ENCODE data around the gene STX16. TPM values are rescaled to one million over a fixed set of nuclear protein-coding genes. Genes with fewer than 3 reads are reported as not detected.

The STX16 gene
- total RNA-seq, 1 donor from 2014 or later = 87.5 TPM

DNA sequence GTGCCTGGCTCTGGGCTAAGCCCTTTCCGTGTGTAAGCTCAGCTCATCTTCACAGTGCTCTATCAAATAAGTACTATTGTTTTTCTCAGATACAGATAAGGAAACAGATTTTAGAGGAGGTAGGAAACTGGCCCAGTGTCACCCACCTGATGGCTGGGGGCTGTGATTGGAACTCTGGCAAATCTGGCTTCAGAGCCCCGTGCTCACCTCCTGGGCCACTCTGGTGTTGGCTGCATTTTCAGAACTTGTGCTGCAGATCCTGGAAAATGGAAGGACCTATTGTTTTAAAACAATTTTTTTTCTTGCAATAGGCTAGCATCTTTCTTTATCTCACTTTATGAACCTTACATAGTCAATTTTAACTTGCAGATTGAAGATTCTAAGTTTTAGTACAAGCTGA is 5.7 kb downstream of the STX16 start:
- H3K27me3 Mint-ChIP-seq (ENCODE audit: low read depth) = no peaks in the 10 kb centered on the region
- peak overlapping the region; percentile 42 for H3K4me3 Mint-ChIP-seq
- peak overlapping the region; percentile 27 for H3K27ac Mint-ChIP-seq
- H3K4me1 Mint-ChIP-seq = peaks cover 59% of the 10 kb centered on the region
- DNase-seq (ENCODE audit: low spot score in 2 of 2, unreplicated experiment in 2 of 2) = no peak
- TF ChIP-seq, protein P1, sequence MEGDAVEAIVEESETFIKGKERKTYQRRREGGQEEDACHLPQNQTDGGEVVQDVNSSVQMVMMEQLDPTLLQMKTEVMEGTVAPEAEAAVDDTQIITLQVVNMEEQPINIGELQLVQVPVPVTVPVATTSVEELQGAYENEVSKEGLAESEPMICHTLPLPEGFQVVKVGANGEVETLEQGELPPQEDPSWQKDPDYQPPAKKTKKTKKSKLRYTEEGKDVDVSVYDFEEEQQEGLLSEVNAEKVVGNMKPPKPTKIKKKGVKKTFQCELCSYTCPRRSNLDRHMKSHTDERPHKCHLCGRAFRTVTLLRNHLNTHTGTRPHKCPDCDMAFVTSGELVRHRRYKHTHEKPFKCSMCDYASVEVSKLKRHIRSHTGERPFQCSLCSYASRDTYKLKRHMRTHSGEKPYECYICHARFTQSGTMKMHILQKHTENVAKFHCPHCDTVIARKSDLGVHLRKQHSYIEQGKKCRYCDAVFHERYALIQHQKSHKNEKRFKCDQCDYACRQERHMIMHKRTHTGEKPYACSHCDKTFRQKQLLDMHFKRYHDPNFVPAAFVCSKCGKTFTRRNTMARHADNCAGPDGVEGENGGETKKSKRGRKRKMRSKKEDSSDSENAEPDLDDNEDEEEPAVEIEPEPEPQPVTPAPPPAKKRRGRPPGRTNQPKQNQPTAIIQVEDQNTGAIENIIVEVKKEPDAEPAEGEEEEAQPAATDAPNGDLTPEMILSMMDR (IDR thresholded peaks at IDR 0.05; ENCODE audit: unreplicated experiment) = no peak
- no peaks in the 10 kb centered on the region for H3K36me3 Mint-ChIP-seq
- no peaks in the 10 kb centered on the region for H3K9me3 Mint-ChIP-seq

DNA sequence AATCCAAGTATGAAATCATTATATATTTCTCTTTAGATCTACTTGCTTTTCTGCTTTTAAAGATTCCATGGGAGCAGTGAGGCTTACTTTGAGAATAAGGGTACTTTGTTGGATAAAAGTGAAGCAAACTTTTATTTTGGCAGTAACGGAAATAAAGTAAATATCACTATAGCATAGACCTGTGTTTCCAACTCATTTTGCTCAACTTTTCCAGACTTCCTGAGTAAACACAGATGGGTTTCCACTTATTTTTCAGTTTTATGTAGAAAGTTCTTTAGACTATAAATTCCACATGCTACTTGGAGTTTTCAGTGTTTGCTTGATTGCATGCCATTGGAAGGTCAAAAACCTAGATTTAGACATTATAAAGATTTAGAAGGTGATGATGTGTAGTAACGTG is 6.2 kb downstream of the STX16 start:
- Mint-ChIP-seq H3K27ac (peak overlapping the region; percentile 77), H3K27me3 (ENCODE audit: low read depth) (no peaks in the 10 kb centered on the region), H3K9me3 (no peaks in the 10 kb centered on the region), H3K36me3 (no peaks in the 10 kb centered on the region), H3K4me3 (peak overlapping the region; percentile 42), H3K4me1 (peaks cover 61% of the 10 kb centered on the region)
- TF ChIP-seq, protein P1 (IDR thresholded peaks at IDR 0.05; ENCODE audit: unreplicated experiment) = no peak
- DNase-seq (ENCODE audit: low spot score in 2 of 2, unreplicated experiment in 2 of 2) = no peak

DNA sequence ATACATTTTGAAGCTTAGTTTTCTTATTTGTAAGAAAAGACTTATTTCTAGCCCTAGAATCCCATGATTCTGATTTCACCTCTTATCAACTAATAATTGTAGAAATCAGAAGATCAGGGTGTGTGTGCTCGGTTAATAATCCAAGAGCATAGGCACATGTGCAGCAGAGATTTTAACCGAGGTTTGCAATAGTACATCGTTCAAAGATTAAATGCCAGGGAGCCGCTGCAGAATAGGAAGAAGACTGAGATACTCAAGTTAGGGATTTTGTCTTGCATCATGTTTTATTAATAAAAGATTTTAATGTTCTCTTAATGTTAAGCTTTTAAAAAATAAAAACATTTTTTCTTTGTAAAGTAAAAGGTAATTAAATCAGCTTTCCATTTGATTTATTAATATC is 6.9 kb downstream of the STX16 start:
- Mint-ChIP-seq H3K27me3 (ENCODE audit: low read depth) (no peaks in the 10 kb centered on the region), H3K9me3 (no peaks in the 10 kb centered on the region), H3K4me1 (peaks cover 59% of the 10 kb centered on the region), H3K36me3 (peaks cover 2% of the 10 kb centered on the region), H3K4me3 (no peak overlapping the region), H3K27ac (peak overlapping the region; percentile 77)
- TF ChIP-seq, protein P1 (IDR thresholded peaks at IDR 0.05; ENCODE audit: unreplicated experiment) = no peak
- no peak for DNase-seq (ENCODE audit: low spot score in 2 of 2, unreplicated experiment in 2 of 2)

DNA sequence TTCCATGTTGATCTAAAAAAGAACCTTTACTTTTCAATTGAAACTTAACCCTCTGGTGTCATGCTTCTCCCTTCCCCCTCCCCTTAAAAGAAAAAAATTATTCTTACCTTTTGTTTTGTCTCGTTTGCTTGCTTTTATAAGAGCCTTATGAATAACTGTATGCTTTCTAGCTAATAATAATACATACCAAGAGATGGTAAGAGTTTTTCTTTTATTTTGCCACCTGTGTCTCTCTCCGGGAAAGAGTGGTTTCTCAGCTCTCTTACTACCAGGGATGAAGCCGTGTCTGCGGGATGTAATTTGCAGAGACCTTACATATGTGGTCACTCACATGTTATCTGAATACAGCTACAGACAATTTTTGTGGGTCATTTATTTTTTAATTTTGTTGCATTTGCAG is 7.7 kb downstream of the STX16 start:
- TF ChIP-seq, protein P1 (IDR thresholded peaks at IDR 0.05; ENCODE audit: unreplicated experiment) = no peak
- DNase-seq (ENCODE audit: low spot score in 2 of 2, unreplicated experiment in 2 of 2) = no peak
- Mint-ChIP-seq H3K27ac (no peak overlapping the region), H3K4me3 (no peak overlapping the region), H3K9me3 (no peaks in the 10 kb centered on the region), H3K36me3 (peaks cover 5% of the 10 kb centered on the region), H3K27me3 (ENCODE audit: low read depth) (no peaks in the 10 kb centered on the region), H3K4me1 (peaks cover 51% of the 10 kb centered on the region)

DNA sequence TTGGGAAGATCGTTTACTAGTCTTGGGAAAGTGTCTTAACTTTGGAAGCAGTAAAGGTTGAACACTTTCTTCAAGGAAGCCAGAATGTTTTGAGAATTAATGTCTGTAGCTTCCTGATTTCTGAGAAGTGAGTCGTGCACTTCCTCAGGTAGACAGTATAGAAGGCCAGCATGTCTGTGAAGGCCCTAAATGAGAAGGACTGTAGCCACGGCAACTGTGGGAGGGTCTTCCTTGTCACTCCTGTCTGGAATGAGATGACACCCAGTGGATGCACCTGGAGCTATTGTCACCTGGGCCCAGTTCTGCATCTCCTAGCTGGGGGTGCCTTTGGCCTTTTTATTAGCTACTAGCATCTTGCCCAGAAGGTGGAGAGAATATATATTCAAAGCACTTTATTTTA is 8.8 kb downstream of the STX16 start:
- H3K27ac Mint-ChIP-seq = peak overlapping the region; percentile 18
- no peak for DNase-seq (ENCODE audit: low spot score in 2 of 2, unreplicated experiment in 2 of 2)
- H3K36me3 Mint-ChIP-seq = peaks cover 5% of the 10 kb centered on the region
- no peak overlapping the region for H3K4me3 Mint-ChIP-seq
- peaks cover 51% of the 10 kb centered on the region for H3K4me1 Mint-ChIP-seq
- H3K27me3 Mint-ChIP-seq (ENCODE audit: low read depth) = no peaks in the 10 kb centered on the region
- H3K9me3 Mint-ChIP-seq = no peaks in the 10 kb centered on the region
- TF ChIP-seq, protein P1 (IDR thresholded peaks at IDR 0.05; ENCODE audit: unreplicated experiment) = no peak
